ENCODE measurements around the gene DNAH2. TPM values are rescaled to one million over a fixed set of nuclear protein-coding genes. Genes with fewer than 3 reads are reported as not detected.

DNAH2 gene
- total and polyA plus RNA-seq, 2 of the 8 experiments (the other 6 are each of a cell fraction or from before 2014, with no cell fraction given) = 0.13 to 0.18 TPM

DNA sequence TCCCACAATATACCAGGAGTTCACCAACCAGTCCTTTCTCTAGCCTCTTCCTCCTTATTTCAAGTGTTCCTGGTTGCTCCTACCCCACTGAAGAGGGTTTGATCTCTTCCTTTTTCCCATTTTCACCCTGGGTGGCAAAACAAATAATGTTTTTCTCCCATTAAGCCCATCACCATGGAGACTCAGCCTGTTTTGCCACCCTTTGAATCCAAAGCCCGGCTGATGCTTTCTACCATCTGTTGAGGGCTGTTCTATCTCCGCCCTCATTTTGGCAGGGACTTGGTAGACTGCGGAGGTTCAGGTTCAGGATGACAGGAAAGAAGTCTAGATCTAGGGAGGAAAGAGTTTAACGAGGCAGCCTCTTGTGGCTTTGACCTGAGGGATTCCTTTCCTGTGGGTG lies 2.6 kb downstream of the DNAH2 start:
- H3K9me3 ChIP-seq (ENCODE audit: insufficient read depth in 2 of 2, low read depth in 1 of 2, low read length in 1 of 2) = no peaks in the 10 kb centered on the region
- no peaks in the 10 kb centered on the region; the same call in 1 of the 2 replicates for H3K79me1 ChIP-seq (ENCODE audit: low read depth, low read length)
- H3K14ac ChIP-seq (ENCODE audit: insufficient read length) = no peak overlapping the region
- H3K4ac ChIP-seq (replicated peaks; ENCODE audit: insufficient read length, low read depth, low read length) = no peak overlapping the region
- no peak overlapping the region for H3K18ac ChIP-seq (ENCODE audit: extremely low read depth, low read length)
- FAIRE-seq (no peak), DNase-seq (ENCODE audit: low read depth in 1 of 2, low spot score in 2 of 2) (no peak)
- ChIA-PET CTCF (ENCODE audit: partially characterized antibody) (interaction anchor here (0.8 to 1.7 kb wide), 3 partner anchors 10 to 33 kb away, joined by 3 to 8 read pairs (median 3); partner anchors contain the start of gene TP53), POLR2A (ENCODE audit: partially characterized antibody) (no interaction called here)
- peaks cover 0 to 14% (median 7%) of the 10 kb centered on the region in 4 experiments; a peak in 3 of 7 replicates for H3K27me3 ChIP-seq (replicated peaks in 1 of 4; ENCODE audit: control insufficient read depth in 3 of 4, extremely low read depth in 1 of 4, insufficient read depth in 3 of 4, low read length in 3 of 4)
- no peaks in the 10 kb centered on the region for H4K20me1 ChIP-seq (replicated peaks in 1 of 2; ENCODE audit: control insufficient read depth in 1 of 2, insufficient read depth in 2 of 2, low read length in 2 of 2)
- H2AFZ ChIP-seq (ENCODE audit: low read length) = no peak overlapping the region
- no peak overlapping the region for H3K56ac ChIP-seq (replicated peaks; ENCODE audit: insufficient read length, low read depth, low read length)
- H2BK5ac ChIP-seq (ENCODE audit: low read depth, low read length) = no peak overlapping the region
- no peak overlapping the region for H3K4me2 ChIP-seq (ENCODE audit: insufficient read depth in 1 of 2, low read depth in 2 of 2, low read length in 2 of 2)
- H3K79me2 ChIP-seq (ENCODE audit: control insufficient read depth in 1 of 2, insufficient read depth in 2 of 2, low read length in 2 of 2) = no peaks in the 10 kb centered on the region
- no peak overlapping the region for H4K91ac ChIP-seq (replicated peaks; ENCODE audit: insufficient read length, low read length)
- H3K4me3 ChIP-seq (ENCODE audit: extremely low read depth in 1 of 4, insufficient read depth in 2 of 4, low read depth in 3 of 4, low read length in 4 of 4) = no peak overlapping the region
- no peak overlapping the region for H4K5ac ChIP-seq (ENCODE audit: insufficient read length, low read depth, low read length)
- H2AK5ac ChIP-seq (ENCODE audit: low read depth, low read length) = no peak overlapping the region
- H2BK15ac ChIP-seq (ENCODE audit: low read length) = no peak overlapping the region
- no peak overlapping the region for H4K8ac ChIP-seq (ENCODE audit: extremely low read depth, insufficient read depth, low read length)
- 75% methylated on average over 4 of the region's 4 CpGs; no CpG with 5 or more reads in 1 of the 2 experiments for WGBS, 2 experiments (ENCODE audit: extremely low coverage in 1 of 2, insufficient coverage in 1 of 2, insufficient read length in 1 of 2, insufficient replicate concordance in 2 of 2, low coverage in 1 of 2, low lambda C conversion rate in 2 of 2, missing lambda C conversion rate in 1 of 2)
- TF ChIP-seq CBX5 (IDR thresholded peaks at IDR 0.05; ENCODE audit: low read depth, low read length) (no peak), BCL11A (IDR thresholded peaks at IDR 0.05; ENCODE audit: low read depth in 2 of 2, low read length in 2 of 2) (no peak), TAF1 (IDR thresholded peaks at IDR 0.05; ENCODE audit: low read depth, low read length) (no peak), JUND (IDR thresholded peaks at IDR 0.05; ENCODE audit: low read length) (no peak), BACH1 (IDR thresholded peaks at IDR 0.05; ENCODE audit: low read length) (no peak), RXRA (IDR thresholded peaks at IDR 0.05; ENCODE audit: insufficient read depth, low read depth, low read length) (no peak), TAF7 (optimal IDR thresholded peaks at IDR 0.05; ENCODE audit: borderline replicate concordance, low read depth, low read length) (no peak), POU5F1 (IDR thresholded peaks at IDR 0.05; ENCODE audit: low read depth, low read length) (no peak), KDM4A (IDR thresholded peaks at IDR 0.05; ENCODE audit: low read depth, low read length, severe bottlenecking) (no peak), SAP30 (IDR thresholded peaks at IDR 0.05; ENCODE audit: insufficient read depth, insufficient replicate concordance, low read length) (no peak)
- TF ChIP-seq, protein P1, sequence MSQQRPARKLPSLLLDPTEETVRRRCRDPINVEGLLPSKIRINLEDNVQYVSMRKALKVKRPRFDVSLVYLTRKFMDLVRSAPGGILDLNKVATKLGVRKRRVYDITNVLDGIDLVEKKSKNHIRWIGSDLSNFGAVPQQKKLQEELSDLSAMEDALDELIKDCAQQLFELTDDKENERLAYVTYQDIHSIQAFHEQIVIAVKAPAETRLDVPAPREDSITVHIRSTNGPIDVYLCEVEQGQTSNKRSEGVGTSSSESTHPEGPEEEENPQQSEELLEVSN (IDR thresholded peaks at IDR 0.05) = no peak
- H3K23ac ChIP-seq (ENCODE audit: insufficient read length) = no peak overlapping the region
- H3K4me1 ChIP-seq (replicated peaks in 1 of 4; ENCODE audit: control insufficient read depth in 3 of 4, insufficient read depth in 4 of 4, low read length in 3 of 4) = peaks cover 5 to 17% (median 9%) of the 10 kb centered on the region in 4 experiments
- no peak overlapping the region for H3K9ac ChIP-seq (replicated peaks in 1 of 4; ENCODE audit: extremely low read depth in 1 of 4, low read depth in 3 of 4, low read length in 3 of 4)
- no peaks in the 10 kb centered on the region for H3K36me3 ChIP-seq (ENCODE audit: control insufficient read depth in 2 of 4, insufficient read depth in 4 of 4, low read length in 3 of 4)
- H2BK12ac ChIP-seq (ENCODE audit: low read depth, low read length) = no peak overlapping the region
- H3K27ac ChIP-seq (ENCODE audit: low read depth, low read length) = no peak overlapping the region
- no peak overlapping the region for H2BK120ac ChIP-seq (replicated peaks; ENCODE audit: low read depth, low read length)
- no peak overlapping the region for H2BK20ac ChIP-seq (ENCODE audit: low read length)
- peaks cover 9% of the 10 kb centered on the region for H3K23me2 ChIP-seq (ENCODE audit: low read depth, low read length)
